ENCODE measurements around the gene TREH. TPM values are rescaled to one million over a fixed set of nuclear protein-coding genes. Genes with fewer than 3 reads are reported as not detected.

Gene TREH
- total RNA-seq, 1 experiment from 2014 or later = not detected

- no peaks in the 10 kb centered on the region for H3K79me2 ChIP-seq (ENCODE audit: insufficient read depth, low read length)
- peaks cover 0 to 3% of the 10 kb centered on the region in 2 experiments; a peak in 1 of 5 replicates for H3K9me3 Mint-ChIP-seq
- peak overlapping the region; percentile 59 to 83 (median 77); a peak in 5 of 7 replicates for H3K27ac Mint-ChIP-seq
- no peak overlapping the region for H2BK120ac ChIP-seq (ENCODE audit: low read depth, low read length, poor library complexity, severe bottlenecking)
- no peaks in the 10 kb centered on the region; the same call in 1 of the 2 replicates for H3K27me3 Mint-ChIP-seq (ENCODE audit: low read depth)
- H3K36me3 Mint-ChIP-seq (ENCODE audit: insufficient read depth in 1 of 3, low read depth in 3 of 3) = peaks cover 0 to 4% (median 0%) of the 10 kb centered on the region in 3 experiments; a peak in 2 of 7 replicates
- H3K27ac ChIP-seq (ENCODE audit: insufficient read length, low read depth, low read length) = no peak overlapping the region
- no peak overlapping the region for H2BK20ac ChIP-seq (ENCODE audit: low read depth, low read length, poor library complexity, severe bottlenecking)
- H3K4me1 ChIP-seq (ENCODE audit: insufficient read depth, low read length) = peaks cover 6% of the 10 kb centered on the region; the same call in 1 of the 2 replicates
- H3K23ac ChIP-seq (ENCODE audit: insufficient read length, low read depth, low read length) = no peak overlapping the region
- no peak overlapping the region for H2BK15ac ChIP-seq (ENCODE audit: low read depth, low read length)
- no peak overlapping the region for H3K4ac ChIP-seq (ENCODE audit: low read depth, low read length)
- H2BK12ac ChIP-seq (ENCODE audit: insufficient read length, low read depth, low read length) = no peak overlapping the region
- no peak overlapping the region for H4K8ac ChIP-seq (replicated peaks; ENCODE audit: insufficient read length, low read depth, low read length)
- no peak overlapping the region for H3K9ac ChIP-seq (ENCODE audit: extremely low read depth, insufficient read length, low read length)
- no CpG with 5 or more reads among the region's 15 CpGs for WGBS (ENCODE audit: extremely low coverage, insufficient read length, low lambda C conversion rate)
- H3K56ac ChIP-seq (ENCODE audit: insufficient read length, low read depth, low read length) = no peak overlapping the region
- H3K79me1 ChIP-seq (ENCODE audit: insufficient read depth, low read depth, low read length, poor library complexity, severe bottlenecking) = no peaks in the 10 kb centered on the region
- TF ChIP-seq CTCF (conservative IDR thresholded peaks at IDR 0.05) = no peak
- H3T11ph ChIP-seq (ENCODE audit: low read length) = no peak overlapping the region
- H3K9me3 ChIP-seq (ENCODE audit: control insufficient read depth, low read depth, low read length) = no peaks in the 10 kb centered on the region
- H2AK5ac ChIP-seq (ENCODE audit: insufficient read length, low read length) = no peak overlapping the region
- no peak overlapping the region for H3K4me2 ChIP-seq (ENCODE audit: insufficient read depth, insufficient read length, low read length)
- H3K23me2 ChIP-seq (ENCODE audit: insufficient read length, low read depth, low read length, poor library complexity, severe bottlenecking) = peaks cover 3% of the 10 kb centered on the region
- H3K27me3 ChIP-seq (ENCODE audit: insufficient read depth, low read length) = no peaks in the 10 kb centered on the region
- H2AFZ ChIP-seq (ENCODE audit: low read length) = no peak overlapping the region
- no peak overlapping the region for H4K5ac ChIP-seq (ENCODE audit: insufficient read length, low read depth, low read length)
- H3K4me1 Mint-ChIP-seq = peaks cover 41 to 43% of the 10 kb centered on the region in 2 experiments
- H4K20me1 ChIP-seq (ENCODE audit: control insufficient read depth, insufficient read depth, insufficient read length) = no peaks in the 10 kb centered on the region
- H3K18ac ChIP-seq (ENCODE audit: insufficient read length, low read depth, low read length) = peak overlapping the region; percentile 16
- DNase-seq = no peak
- H4K91ac ChIP-seq (ENCODE audit: insufficient read length, low read depth, low read length) = no peak overlapping the region
- H3K4me3 Mint-ChIP-seq = peak overlapping the region in 1 of 2 experiments; percentile 19; a peak in 1 of 5 replicates
- H3K14ac ChIP-seq (ENCODE audit: insufficient read depth, low read length) = no peak overlapping the region
- no peak overlapping the region for H2BK5ac ChIP-seq (ENCODE audit: insufficient read length, low read length)
Observed at GRCh38 chr11:118691926-118692830, 12.7 kb upstream of the TREH start.

Measured in H9 (cell line).